Activated CD8-positive, alpha-beta T cell treated with anti-CD3 and anti-CD28 coated beads for 36 hours (primary cell): Measurements from ENCODE around the gene PLPP4. TPM values are rescaled to one million over a fixed set of nuclear protein-coding genes. Genes with fewer than 3 reads are reported as not detected.

Experiments
- ATAC-seq: fragments of 200-7000 bp; cut with Tn5 transposase; one replicate; pipeline ENCODE4 v1.10.0; 2021; ENCODE audit warnings: mild to moderate bottlenecking, moderate library complexity
- CTCF ChIA-PET: fragments of 350-600 bp; sonication (Branson Sonifier 250); formaldehyde crosslinking; loops from one replicate; lab custom pipeline; 2021; ENCODE audit warnings: antibody characterized with exemption; lab: Charles Lee
- POLR2A ChIA-PET: fragments of 350-600 bp; sonication (Branson Sonifier 250); formaldehyde crosslinking; loops from one replicate; lab custom pipeline; 2021; ENCODE audit warnings: antibody characterized with exemption; lab: Charles Lee
- DNase-seq: peaks from one replicate; pipeline ENCODE4 v3.0.0-alpha.2; 2020
- H3K27ac Mint-ChIP-seq: one replicate; pipeline ENCODE4 v1.8.0; 2021; ENCODE audit warnings: mild to moderate bottlenecking, mixed read lengths
- H3K27me3 Mint-ChIP-seq: one replicate; pipeline ENCODE4 v1.8.0; 2021; ENCODE audit warnings: mixed read lengths
- H3K36me3 Mint-ChIP-seq: one replicate; pipeline ENCODE4 v1.8.0; 2021; ENCODE audit warnings: low read depth, mixed read lengths
- H3K4me1 Mint-ChIP-seq: one replicate; pipeline ENCODE4 v1.8.0; 2021; ENCODE audit warnings: low read depth, mixed read lengths
- H3K4me3 Mint-ChIP-seq: one replicate; pipeline ENCODE4 v1.8.0; 2021; ENCODE audit warnings: mild to moderate bottlenecking, moderate library complexity, mixed read lengths
- H3K9me3 Mint-ChIP-seq: one replicate; pipeline ENCODE4 v1.8.0; 2021; ENCODE audit warnings: mixed read lengths
- CTCF ChIP-seq: fragments of 200-600 bp; IDR thresholded peaks from one replicate; pipeline ENCODE4 v1.8.0; 2022; ENCODE audit warnings: antibody characterized with exemption, mild to moderate bottlenecking
- intact Hi-C: fragments of 100-400 bp; cut with micrococcal nuclease; formaldehyde crosslinking; loops from one replicate; pipeline ENCODE4 v1.10.0; 2022
- total RNA-seq, 2 experiments: library from RNA; stranded (reverse); gene quantifications; one replicate each; pipeline ENCODE4 v1.2.3, GENCODE V29; 2021

The PLPP4 gene
- total RNA-seq, 2 experiments from 2014 or later: not detected

DNA sequence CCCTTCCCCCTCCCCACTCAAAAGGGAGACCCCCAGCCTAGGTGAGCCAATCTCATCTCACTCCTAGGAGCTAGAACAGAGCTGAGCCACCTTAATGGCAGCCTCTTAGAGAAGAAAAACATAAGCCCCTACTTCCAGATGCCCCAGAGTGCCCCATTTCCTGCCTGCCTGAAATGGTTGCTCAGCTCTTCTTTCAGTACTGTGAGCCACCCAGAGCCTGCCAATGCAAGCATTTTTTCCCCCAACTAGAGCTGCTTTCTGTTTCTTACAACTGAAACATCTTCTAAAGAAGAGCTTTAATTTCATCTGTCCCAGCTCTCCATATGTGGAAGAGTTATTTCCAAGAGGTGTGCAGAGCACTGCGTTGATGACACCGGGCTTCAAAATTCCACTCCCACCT is 136.7 kb downstream of the PLPP4 start:
- H3K27ac Mint-ChIP-seq: no peak overlapping the region
- peaks cover 2% of the 10 kb centered on the region for H3K9me3 Mint-ChIP-seq
- ATAC-seq: no peak
- ChIA-PET POLR2A (no interaction called here), CTCF (no interaction called here)
- intact Hi-C loops: no loop called here
- H3K27me3 Mint-ChIP-seq: no peaks in the 10 kb centered on the region
- no peak overlapping the region for H3K4me3 Mint-ChIP-seq
- no peak for DNase-seq
- H3K4me1 Mint-ChIP-seq: no peaks in the 10 kb centered on the region
- TF ChIP-seq CTCF: no peak
- H3K36me3 Mint-ChIP-seq: no peaks in the 10 kb centered on the region

DNA sequence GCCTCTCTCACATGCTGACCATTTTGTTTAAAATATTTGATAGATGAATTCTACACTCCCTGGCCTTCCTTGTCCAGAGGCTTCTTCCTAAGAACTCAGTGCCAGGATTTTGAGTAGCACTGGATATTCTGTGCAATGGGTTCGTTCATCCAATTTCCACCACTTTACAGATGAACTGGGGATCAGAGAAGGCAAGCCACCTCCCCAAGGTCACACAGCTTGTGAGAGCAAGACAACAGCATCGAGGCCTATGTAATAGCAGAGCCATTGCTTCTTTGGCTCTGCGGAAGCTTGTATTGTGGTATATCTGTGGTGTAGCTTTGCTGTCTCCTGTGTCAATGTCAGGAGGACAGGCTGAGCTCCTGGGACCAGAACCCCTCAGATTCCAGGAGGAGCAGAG is 140.9 kb downstream of the PLPP4 start:
- TF ChIP-seq CTCF: no peak
- no peak overlapping the region for H3K27ac Mint-ChIP-seq
- no peaks in the 10 kb centered on the region for H3K4me1 Mint-ChIP-seq
- no peak overlapping the region for H3K4me3 Mint-ChIP-seq
- DNase-seq: no peak
- no peaks in the 10 kb centered on the region for H3K27me3 Mint-ChIP-seq
- POLR2A ChIA-PET: no interaction called here
- no peak for ATAC-seq
- no peaks in the 10 kb centered on the region for H3K36me3 Mint-ChIP-seq
- intact Hi-C loops: no loop called here
- no peaks in the 10 kb centered on the region for H3K9me3 Mint-ChIP-seq
- CTCF ChIA-PET: no interaction called here

DNA sequence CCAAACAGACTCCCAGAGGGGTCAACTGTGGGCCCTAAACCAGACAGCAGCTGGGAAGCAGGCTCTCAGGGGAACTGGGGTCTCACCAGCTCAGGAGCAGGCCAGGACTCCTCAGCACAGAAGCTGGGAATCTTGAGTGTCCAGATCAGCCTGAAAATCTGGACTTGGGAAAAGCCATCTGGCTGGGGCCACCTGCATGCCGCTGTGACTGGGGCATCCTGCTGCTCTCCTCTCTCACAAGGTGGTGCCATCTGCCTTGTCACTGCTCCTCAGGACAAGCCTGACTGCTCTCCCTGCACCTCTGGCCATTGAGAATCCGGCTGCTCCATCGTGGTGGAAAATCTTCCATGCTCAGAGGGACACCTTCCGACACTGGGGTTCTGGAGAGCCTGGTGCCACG is 141.4 kb downstream of the PLPP4 start:
- H3K9me3 Mint-ChIP-seq: no peaks in the 10 kb centered on the region
- POLR2A ChIA-PET: no interaction called here
- intact Hi-C loops: no loop called here
- no peak for ATAC-seq
- no peak for TF ChIP-seq CTCF
- no peak overlapping the region for H3K27ac Mint-ChIP-seq
- CTCF ChIA-PET: no interaction called here
- H3K27me3 Mint-ChIP-seq: no peaks in the 10 kb centered on the region
- no peak for DNase-seq
- no peak overlapping the region for H3K4me3 Mint-ChIP-seq
- no peaks in the 10 kb centered on the region for H3K36me3 Mint-ChIP-seq
- no peaks in the 10 kb centered on the region for H3K4me1 Mint-ChIP-seq

- no peak for ATAC-seq
- TF ChIP-seq CTCF: no peak
- no peak for DNase-seq
- ChIA-PET CTCF (no interaction called here), POLR2A (no interaction called here)
- Mint-ChIP-seq H3K27ac (no peak overlapping the region), H3K4me3 (no peak overlapping the region), H3K36me3 (no peaks in the 10 kb centered on the region), H3K4me1 (no peaks in the 10 kb centered on the region), H3K9me3 (no peaks in the 10 kb centered on the region), H3K27me3 (no peaks in the 10 kb centered on the region)
- intact Hi-C loops: no loop called here
These were observed 142.2 kb downstream of the PLPP4 start for GRCh38 chr10:120599200-120599724.

DNA sequence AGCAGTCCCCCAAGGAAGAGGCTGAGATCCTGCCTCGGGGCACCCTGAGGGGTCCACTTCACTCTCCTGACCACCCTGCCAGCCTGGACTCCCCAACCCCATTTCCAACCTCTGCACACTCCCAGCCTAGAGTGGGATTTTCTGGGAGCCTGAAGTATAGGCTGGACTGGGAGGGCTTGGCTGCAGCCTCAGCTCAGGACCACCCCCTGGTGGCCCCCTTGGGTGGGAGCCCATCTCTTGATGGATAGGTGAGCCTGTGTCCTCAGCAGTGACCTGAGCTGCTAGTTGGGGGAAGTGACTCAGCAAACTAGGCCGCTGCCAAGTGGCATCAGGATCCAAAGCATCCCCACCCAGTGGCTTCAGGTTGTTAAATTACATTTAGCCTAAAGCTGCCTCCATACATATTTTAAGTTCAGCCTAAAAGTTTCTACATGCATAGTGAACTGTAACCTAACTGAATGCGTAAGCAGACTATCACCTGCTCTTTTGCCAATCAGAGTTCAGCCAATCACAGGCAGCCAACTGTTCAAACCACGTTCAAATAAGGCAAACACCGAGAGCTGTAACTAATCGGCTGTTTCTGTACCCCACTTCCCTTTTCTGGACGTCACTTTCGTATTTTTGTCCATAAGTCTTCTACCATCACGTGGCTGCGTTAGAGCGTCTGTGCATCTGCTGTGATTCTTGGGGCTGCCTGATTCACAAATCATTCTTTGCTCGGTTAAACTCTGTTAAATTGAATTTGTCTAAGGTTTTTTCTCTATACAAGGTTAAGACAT is 144.0 kb downstream of the PLPP4 start:
- no peak overlapping the region for H3K27ac Mint-ChIP-seq
- no peaks in the 10 kb centered on the region for H3K27me3 Mint-ChIP-seq
- DNase-seq (peak; percentile 15), ATAC-seq (no peak)
- POLR2A ChIA-PET: no interaction called here
- no peaks in the 10 kb centered on the region for H3K4me1 Mint-ChIP-seq
- intact Hi-C loops: no loop called here
- H3K36me3 Mint-ChIP-seq: no peaks in the 10 kb centered on the region
- no peak for TF ChIP-seq CTCF
- no peaks in the 10 kb centered on the region for H3K9me3 Mint-ChIP-seq
- no peak overlapping the region for H3K4me3 Mint-ChIP-seq
- CTCF ChIA-PET: no interaction called here
